Hepatocyte (in vitro differentiated cells): Measurements from ENCODE around the gene CORO1C.

Source experiments
- EZH2 ChIP-seq: fragments of 200-600 bp; sonication (generic); IDR thresholded peaks from 2 replicates; pipeline ENCODE4 v1.6.1; 2016; ENCODE audit warnings: antibody characterized with exemption, mild to moderate bottlenecking, borderline replicate concordance
- EZH2phosphoT487 ChIP-seq: fragments of 200-600 bp; sonication (generic); IDR thresholded peaks from one replicate; pipeline ENCODE4 v1.6.1; 2018; ENCODE audit warnings: antibody characterized with exemption, mild to moderate bottlenecking, low read depth, moderate library complexity; ENCODE audit not compliant: unreplicated experiment, severe bottlenecking
- TF ChIP-seq, protein P1 (sequence below): fragments of 200-600 bp; sonication (generic); IDR thresholded peaks from 2 replicates; pipeline ENCODE4 v1.5.1; 2016; ENCODE audit warnings: antibody characterized with exemption, mild to moderate bottlenecking; ENCODE audit not compliant: poor library complexity

- TF ChIP-seq, protein P1, sequence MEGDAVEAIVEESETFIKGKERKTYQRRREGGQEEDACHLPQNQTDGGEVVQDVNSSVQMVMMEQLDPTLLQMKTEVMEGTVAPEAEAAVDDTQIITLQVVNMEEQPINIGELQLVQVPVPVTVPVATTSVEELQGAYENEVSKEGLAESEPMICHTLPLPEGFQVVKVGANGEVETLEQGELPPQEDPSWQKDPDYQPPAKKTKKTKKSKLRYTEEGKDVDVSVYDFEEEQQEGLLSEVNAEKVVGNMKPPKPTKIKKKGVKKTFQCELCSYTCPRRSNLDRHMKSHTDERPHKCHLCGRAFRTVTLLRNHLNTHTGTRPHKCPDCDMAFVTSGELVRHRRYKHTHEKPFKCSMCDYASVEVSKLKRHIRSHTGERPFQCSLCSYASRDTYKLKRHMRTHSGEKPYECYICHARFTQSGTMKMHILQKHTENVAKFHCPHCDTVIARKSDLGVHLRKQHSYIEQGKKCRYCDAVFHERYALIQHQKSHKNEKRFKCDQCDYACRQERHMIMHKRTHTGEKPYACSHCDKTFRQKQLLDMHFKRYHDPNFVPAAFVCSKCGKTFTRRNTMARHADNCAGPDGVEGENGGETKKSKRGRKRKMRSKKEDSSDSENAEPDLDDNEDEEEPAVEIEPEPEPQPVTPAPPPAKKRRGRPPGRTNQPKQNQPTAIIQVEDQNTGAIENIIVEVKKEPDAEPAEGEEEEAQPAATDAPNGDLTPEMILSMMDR: no peak
- TF ChIP-seq EZH2: no peak
- no peak for TF ChIP-seq EZH2phosphoT487
Observed at GRCh38 chr12:108622421-108622820, 108.9 kb downstream of the CORO1C start.
